Fibroblast of mammary gland (primary cell): ENCODE data around the gene TBCEL.
A peak's percentile ranks its signal among the peaks of the same experiment; 100 is the strongest.
"Not testable (repeated sequence)": the region's sequence is repeated elsewhere in the genome, so short reads cannot be mapped to it uniquely, and the experiment has no call there.

Experiments
- DNase-seq: peaks from one replicate; pipeline ENCODE4 v3.0.0-alpha.2; 2010; ENCODE audit warnings: low read depth
- H3K4me3 ChIP-seq: 2 replicates; pipeline ENCODE4 v1.5.1; 2011; ENCODE audit warnings: low read depth, mild to moderate bottlenecking, low read length, moderate library complexity; ENCODE audit not compliant: control insufficient read depth
- TF ChIP-seq, protein P1 (sequence below): conservative IDR thresholded peaks from 2 replicates; pipeline ENCODE4 v1.5.1; 2011; ENCODE audit warnings: low read depth, low read length, inconsistent platforms; ENCODE audit not compliant: control insufficient read depth, insufficient read depth

The TBCEL gene

DNA sequence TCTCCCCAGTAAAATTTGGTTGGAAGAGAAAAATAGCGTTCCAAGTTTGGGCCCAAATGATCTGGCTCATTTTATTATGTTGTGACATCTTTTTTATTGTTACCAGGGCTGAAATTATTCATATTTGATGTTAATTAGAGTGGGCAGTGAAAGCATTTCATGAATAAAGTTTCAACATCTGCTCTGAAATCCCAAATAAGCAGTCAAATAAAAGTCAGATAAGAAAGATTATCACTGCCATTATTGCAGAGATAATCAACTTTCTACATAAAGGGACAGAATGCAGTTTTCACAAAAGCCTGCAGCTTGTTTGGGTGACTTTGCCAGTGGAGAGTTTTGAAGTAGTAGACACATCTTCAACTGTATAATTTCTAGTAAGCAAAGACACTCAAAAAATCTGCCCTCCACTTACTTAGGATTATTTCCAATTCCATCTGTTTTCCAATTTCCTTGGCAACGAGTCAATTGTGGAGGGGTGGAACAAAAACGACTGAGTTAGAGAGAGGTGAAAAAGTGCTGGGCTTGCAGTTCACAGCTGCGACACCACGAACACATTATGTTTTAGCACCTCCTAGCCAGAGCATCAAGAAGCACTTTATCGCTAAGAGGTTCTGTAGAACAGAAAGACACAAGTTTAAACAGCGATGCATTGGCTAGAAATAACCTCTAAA lies 86.1 kb downstream of the TBCEL start:
- no peak for DNase-seq
- H3K4me3 ChIP-seq: no peak overlapping the region
- TF ChIP-seq, protein P1, sequence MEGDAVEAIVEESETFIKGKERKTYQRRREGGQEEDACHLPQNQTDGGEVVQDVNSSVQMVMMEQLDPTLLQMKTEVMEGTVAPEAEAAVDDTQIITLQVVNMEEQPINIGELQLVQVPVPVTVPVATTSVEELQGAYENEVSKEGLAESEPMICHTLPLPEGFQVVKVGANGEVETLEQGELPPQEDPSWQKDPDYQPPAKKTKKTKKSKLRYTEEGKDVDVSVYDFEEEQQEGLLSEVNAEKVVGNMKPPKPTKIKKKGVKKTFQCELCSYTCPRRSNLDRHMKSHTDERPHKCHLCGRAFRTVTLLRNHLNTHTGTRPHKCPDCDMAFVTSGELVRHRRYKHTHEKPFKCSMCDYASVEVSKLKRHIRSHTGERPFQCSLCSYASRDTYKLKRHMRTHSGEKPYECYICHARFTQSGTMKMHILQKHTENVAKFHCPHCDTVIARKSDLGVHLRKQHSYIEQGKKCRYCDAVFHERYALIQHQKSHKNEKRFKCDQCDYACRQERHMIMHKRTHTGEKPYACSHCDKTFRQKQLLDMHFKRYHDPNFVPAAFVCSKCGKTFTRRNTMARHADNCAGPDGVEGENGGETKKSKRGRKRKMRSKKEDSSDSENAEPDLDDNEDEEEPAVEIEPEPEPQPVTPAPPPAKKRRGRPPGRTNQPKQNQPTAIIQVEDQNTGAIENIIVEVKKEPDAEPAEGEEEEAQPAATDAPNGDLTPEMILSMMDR: no peak

DNA sequence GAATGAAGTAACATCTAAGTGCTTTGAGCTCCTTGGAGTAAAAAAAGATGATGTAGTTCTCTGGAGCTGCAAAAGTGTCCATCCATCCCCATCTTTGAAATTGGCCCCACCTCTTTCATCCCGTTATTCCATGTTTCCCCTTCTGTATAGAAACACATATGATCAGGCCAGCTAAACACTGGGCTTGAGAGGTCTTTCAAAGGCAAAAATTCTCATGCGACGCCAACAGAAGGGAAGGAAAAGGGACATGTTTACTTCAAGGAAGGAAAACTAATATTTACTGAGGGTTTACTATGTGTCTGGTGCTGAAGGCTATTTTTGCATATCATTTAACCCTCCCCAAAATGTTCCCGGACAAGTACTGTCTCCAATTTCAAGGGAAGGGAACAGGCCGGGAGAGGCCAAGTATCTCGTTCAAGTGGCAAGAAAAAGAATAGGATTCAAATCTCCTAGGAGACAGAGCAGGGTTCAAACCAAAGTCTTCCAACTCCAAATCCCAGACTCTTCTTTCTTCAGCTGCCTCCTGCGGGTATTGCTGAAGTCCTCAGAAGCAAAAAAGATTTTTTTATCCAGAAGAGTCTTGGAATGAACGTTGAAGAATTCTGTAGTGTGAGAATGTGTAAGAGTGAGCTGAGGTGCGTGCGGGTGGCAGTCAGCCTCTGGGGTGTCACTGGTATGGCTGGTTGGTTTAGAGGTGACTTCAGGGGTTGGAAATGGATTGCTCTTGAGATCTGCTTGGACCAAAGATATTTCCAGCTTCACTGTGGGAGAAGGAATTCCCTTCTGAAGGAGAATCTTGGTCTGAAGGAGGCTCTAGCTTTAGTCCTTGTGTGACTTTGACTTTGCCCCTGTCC lies 87.2 kb downstream of the TBCEL start:
- no peak for DNase-seq
- H3K4me3 ChIP-seq: no peak overlapping the region
- TF ChIP-seq, protein P1: no peak

DNA sequence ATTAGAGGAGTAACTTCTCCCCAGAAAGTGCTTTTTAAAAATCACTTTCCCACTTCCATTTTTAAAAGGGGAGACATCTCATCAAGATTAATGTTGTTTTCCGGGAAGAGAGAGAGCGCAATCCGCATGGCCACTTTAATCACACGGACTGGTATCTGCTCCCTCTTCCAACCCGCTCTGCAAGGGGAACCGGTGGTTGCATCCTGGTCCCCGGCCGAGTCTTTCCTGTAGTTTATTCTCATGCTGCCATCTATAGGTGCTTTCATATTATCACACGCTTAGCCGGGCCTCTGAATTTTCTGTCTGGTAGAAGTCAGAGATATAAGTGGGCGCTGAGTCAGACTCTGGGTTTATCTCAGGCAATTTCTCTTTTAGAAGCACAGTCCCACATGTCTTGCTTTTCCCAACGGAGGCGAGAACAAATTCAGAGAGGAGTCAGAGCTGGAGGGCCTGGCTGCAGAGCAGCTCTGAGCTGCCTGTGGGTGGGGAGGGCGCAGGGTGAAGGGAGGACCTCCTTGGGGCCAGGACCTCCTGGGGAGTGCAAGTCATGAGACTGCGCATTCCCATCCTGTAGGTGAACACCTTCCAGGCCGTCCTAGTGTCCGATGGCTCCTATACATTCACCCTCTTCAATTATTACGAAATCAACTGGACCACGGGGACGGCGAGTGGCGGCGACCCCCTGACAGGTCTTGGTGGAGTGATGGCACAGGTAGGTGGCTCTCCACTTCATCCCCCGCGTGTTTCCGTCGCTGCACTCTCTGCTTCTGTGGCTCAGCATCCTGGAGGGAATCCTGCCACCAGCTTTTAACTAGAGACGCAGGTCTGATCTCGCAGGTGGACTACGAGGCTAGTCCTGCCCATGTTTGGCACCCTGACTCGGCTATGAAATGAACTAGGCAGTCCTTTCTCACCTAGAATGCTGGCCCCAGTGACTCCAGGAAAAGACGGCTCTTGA lies 88.9 kb downstream of the TBCEL start:
- DNase-seq: peak; percentile 71
- TF ChIP-seq, protein P1: peak; percentile 55

GRCh38 chr11:121113611-121114010 lies 89.7 kb downstream of the TBCEL start:
- TF ChIP-seq, protein P1: no peak
- no peak overlapping the region for H3K4me3 ChIP-seq
- DNase-seq: no peak

More for the DNA sequence above, 88.9 kb downstream of the TBCEL start:
- H3K4me3 ChIP-seq: no peak overlapping the region

GRCh38 chr11:121115024-121115423 lies 91.1 kb downstream of the TBCEL start:
- not testable (repeated sequence) for DNase-seq

GRCh38 chr11:121117788-121118187 lies 93.9 kb downstream of the TBCEL start:
- no peak for DNase-seq
- TF ChIP-seq, protein P1: no peak

More at GRCh38 chr11:121115024-121115423, 91.1 kb downstream of the TBCEL start:
- not testable (repeated sequence) for H3K4me3 ChIP-seq

More at GRCh38 chr11:121117788-121118187, 93.9 kb downstream of the TBCEL start:
- no peak overlapping the region for H3K4me3 ChIP-seq
